HG02678 (cell line): ENCODE measurements around the gene RMI2.
"Not testable (repeated sequence)": the region's sequence is repeated elsewhere in the genome, so short reads cannot be mapped to it uniquely, and the experiment has no call there.

Source experiments
- ATAC-seq: cut with Tn5 transposase; IDR thresholded peaks from one replicate; pipeline ENCODE4 v1.9.1; 2021; ENCODE audit warnings: mild to moderate bottlenecking, moderate library complexity; ENCODE audit not compliant: unreplicated experiment

The RMI2 gene

DNA sequence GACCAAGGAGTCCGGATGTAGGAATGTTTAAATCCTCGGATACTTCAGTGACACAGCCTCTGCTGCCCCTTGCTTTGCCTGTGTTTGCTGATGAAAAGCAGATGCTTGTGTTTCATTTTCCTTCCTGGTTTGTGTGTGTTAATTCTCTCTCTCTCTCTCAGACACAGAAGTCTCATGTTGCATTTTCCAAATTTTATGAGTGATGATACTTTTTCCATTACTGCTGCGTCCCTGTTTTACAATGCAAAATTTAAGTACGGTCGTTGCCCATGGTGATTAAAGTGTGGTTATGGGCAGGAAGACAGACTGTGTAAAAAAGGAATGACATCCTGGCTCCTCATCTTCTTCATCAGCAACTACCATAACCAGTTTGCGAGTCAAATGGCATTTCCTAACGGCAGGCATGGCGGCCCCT, 5.7 kb downstream of the RMI2 start:
- ATAC-seq = no peak

DNA sequence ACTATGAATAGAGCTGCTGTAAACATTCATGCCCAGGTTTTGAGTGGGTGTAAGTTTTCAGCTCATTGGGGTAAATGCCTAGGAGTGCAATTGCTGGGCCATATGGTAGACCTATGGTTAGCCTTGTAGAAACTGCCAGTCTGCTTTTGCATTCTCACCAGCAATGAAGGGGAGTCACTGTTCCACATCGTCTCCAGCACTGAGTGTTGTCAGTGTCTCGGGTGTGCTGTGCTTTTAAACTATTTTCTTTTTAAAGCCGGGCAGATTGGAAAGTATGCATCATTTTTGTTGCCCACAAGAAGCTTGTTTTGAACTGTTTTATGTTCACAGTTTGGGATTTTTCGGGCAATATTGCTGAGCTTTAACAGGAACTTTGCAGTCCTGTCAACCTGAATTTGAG, 7.9 kb downstream of the RMI2 start:
- ATAC-seq = no peak

DNA sequence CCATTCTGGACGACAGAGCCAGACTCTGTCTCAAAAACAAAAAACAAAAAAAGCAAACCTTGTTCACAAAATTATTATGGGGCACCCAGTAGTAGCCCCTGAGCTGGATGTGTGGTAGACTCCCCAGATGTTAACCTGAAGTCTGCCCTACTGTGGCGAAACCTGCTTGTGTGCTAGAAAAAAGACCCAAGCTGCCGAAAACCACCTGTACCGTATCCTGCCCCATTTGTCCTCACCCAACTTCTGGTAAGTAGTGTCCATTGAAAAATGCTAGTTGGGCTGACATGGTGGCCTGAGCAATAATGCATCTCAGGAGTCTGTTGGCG, 9.1 kb downstream of the RMI2 start:
- peak; percentile 31 for ATAC-seq

DNA sequence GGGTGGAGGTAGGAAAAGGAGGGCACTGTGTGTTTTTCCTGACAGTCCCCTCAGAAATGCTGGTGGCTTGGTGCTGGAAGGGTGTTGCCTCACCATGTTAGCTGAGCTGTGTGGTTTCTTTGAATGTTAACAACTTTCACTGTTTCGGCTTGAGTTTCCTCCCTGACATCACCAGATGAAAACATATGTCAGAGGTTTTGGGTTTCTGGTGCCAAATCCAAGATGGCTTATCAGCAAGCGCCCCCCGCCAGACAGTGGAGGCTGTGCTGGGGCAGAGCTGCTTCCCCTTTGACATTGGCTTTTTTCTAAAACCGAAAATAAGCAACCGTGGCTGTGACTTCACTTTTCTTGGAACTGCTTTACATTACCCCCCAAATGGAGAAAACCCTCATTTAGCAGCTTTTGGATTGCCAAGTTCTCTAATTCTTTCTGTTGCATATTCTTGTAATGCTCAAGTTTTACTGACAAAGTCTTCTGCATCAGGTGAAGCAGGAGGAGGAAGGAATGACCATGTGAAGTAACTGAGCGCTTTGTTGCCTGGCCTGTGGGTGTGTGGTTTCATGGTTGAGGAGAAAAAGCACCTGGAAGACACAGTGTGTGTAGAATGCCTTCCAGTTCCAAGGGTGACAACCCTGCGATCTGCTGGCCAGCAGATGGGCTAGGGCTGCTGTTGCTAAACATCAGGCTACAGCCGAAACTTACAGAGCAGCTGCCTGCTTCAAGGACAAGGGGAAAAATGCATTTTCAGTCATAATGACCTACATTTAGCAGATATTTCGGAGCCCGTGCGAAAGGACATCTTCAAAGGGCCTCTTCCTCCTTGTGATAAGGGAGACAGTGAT, 9.7 kb downstream of the RMI2 start:
- ATAC-seq = peak; percentile 68

DNA sequence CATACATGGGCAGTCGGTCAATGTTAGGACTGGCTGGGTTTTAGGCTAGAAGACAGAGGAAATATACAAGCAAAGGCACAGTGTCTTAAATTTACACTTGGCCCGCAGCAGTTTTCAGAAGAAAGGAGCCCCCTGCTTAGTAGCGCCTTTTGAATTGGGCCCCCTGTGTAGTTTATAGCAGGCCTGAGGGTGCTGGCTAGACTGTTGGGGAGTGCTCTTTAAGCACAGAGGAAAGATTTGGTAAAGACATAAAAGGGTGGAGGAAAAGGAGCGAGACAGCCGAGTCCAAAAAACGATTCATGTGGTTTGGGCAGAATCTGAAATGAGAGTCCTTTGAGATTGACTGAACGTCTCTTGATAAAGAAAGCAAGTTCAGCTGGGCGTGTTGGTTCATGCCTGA, 10.6 kb downstream of the RMI2 start:
- no peak for ATAC-seq

DNA sequence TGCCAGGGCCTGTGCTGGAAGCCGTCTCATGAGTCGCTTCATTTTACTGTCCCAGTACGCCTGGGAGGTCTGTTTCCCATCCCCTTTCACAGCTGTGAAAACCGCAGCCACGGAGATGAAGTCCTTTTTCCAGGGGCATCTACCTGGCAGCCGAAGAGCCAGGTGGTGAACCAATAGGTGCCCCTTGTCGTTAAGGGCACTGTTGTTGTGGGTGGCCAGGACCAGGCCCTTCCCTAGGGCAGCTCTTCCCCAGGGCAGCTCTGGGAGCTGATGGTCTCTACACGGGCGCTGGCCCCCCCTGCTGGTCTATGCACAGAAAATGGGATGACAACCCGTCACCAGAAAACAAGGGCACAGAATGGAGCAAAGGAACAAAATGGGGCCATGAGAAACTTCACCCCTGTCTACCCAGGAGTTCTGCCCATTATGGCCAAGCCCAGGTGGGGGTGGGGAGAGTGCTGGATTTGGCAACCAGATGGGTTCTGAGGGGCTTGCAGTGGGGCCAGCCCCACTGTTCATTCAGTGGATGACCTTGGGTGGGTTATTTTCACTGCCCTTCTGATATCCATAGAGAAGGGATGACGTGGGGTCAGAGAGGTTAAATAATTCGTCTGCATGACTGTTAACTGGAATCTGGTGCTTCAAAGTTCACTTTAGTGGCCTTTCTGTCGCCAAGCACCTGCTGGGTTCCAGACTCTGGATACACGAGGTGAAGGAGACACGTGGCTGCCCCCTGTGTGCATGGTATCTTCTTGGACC, 11.5 kb downstream of the RMI2 start:
- no peak for ATAC-seq

DNA sequence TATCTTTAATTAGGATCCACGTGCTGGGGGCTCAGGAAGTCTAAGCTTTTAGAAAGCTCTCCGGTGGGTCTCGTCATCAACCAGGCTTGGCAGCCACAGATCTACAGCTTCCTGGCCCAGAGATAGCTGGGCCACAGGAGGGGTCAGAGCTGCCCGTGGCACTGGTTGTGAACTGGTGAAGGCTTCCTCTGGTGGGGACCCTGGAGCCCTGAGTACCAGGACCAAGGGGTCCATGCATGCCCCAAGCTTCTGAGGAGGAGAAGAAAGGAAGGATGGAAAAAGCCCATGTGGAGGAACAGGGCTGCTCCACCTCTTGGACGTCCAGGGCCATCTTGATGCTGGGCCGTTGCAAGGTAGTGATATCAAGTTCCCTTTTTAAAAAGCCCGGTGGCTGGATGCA, 13.3 kb downstream of the RMI2 start:
- no peak for ATAC-seq

DNA sequence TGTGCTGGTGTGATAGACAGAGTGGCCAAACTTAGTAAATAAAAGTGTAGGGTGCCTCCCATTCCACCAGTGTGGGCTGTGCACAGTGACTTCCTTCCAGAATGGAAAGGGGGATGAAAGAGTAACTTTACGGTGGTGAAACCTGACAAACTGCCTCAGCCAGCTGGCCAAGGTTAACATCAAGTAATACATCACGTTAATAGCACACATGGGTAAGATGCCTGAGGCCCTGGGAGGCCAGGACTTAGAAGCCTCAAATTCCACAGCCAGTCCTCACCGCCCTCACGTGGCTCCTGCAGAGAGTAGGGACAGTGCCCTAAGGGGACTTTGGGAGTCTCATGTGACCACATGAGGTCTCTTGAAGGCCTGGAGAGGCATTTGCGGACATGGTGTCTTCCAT, 14.1 kb downstream of the RMI2 start:
- no peak for ATAC-seq

DNA sequence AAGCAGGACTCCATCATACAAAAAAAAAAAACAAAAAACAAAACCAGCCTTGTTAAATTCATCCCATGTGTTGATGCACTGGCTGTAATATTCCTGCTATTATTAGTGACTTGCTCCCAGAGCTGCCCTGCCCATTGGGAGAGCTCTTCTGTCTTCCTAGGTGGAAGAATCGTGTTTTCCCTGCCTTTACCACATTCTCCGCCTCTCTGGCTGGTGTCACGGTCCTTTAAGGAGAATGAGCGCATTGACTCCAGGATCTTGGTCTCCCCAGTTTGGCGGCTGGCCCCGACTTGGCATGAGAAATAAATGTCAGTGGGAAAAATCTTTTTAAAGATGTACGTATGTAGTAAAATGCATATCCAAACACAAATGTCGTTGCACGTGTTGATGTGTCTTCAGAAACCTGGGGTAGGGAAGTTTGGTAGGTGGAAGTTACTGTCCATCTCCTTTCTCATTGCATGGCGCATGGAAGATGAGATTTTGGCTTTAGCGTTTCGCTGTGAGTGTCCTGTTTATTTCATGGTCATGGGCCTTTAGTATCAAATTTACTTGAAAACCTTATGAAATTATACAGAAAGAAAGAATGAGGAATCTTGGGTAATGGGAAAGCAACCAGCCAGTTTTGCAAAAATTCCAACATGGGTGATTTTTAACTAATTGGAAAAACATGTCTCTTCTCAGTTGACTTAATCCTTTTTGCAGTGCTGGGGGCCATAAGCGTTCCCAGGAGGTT, 15.5 kb downstream of the RMI2 start:
- no peak for ATAC-seq

DNA sequence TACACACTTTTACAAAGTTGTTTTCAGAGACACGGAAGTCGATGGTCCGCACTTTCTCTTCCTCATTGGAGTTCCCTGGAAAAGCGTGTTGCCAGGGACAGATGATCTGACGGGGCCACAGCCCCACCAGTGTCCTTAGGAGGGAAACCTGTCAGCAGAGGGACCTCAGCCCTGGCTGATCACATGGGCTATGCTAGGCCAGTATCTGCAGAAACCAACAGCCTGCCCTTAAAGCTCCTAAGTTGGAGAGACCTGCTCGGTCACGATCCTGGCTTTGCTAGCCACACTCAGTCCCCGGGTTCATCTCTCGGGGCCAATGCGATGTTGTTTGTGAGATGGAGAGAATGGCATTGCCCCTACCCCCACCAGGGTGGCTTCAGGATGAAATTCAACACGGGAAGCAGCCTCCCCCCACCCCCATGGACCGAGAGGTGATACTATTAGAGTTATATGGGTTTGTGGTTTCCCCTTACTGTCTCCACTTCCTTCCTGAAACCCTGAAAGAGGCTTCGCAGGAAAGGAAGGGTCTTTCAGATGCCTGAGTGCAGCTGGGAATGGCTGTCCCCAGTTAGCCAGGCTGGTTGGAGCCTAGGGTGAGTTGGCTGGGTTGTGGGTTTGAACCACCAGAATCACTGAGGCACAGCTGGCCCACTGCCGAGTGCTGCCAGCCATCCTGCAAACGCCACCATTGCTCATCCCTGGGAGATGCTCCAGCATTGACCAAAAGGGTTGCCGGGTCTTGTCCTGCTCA, 16.6 kb downstream of the RMI2 start:
- ATAC-seq = peak; percentile 47

DNA sequence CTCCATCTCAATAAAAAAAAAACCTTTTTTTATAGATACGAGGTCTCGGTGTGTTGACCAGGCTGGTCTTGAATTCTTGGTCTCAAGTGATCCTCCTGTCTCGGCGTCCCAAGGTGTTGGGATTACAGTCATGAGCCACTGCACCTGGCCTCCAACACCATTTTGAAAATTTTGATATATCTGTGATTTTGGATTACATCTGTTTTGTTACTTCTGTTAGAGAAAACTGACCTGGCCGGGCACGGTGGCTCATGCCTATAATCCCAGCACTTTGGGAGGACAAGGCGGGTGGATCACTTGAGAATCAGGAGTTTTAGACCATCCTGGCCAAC, 18.6 kb downstream of the RMI2 start:
- no peak for ATAC-seq

DNA sequence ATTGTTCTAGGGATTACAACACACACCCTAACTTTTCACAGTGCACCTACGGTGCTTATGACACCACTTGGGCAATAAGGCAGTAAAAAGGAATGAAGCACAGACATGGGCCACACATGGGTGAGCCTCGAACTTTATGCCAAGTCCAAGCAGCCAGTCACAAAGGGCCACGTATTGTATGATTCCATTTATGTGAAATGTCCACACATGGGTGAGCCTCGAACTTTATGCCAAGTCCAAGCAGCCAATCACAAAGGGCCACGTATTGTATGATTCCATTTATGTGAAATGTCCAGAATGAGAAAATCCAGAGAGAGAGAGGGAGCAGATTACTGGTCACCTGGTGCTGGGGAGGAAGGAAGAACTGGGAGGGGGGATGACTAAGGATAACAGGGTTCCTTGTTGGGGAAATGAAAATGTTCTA, 22.2 kb downstream of the RMI2 start:
- no peak for ATAC-seq

DNA sequence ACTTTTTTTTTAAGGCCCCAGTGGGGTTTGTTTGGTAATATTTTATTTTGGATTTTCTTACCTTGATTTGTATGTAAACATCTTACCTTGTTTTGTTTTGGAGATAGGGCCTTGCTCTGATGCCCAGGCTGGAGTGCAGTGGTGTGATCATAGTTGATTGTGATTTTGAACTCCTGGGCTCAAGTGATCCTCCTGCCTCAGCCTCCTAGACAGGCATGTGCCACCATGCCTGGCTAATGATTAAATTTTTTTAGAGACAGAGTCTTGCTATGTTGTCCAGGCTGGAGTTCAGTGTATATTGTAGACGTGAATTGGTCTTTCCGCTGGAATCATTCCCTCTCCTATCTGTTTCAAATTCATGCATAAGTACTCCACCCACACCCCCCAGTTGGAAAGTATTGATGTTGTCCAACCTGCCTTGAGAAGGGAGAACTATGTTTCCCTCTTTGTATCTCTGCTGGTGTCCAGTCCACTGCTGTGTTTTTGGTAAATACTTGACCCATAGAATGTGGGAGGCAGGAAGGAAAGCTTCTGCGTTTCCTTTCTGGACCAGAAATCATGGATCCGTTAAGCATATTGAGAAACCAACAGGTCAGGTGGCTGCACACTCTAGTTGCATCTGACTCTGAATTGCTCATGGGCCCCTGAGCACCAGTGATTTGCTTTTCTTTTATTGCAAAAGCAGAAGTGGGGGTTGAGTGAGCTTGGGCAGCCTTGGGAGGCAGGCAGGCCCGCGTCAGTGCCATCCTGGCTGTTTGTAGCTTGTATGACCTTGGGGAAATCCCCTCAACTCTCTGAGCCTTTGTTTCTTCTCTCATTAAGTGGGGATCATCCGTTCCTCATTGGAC, 25.0 kb downstream of the RMI2 start:
- no peak for ATAC-seq

DNA sequence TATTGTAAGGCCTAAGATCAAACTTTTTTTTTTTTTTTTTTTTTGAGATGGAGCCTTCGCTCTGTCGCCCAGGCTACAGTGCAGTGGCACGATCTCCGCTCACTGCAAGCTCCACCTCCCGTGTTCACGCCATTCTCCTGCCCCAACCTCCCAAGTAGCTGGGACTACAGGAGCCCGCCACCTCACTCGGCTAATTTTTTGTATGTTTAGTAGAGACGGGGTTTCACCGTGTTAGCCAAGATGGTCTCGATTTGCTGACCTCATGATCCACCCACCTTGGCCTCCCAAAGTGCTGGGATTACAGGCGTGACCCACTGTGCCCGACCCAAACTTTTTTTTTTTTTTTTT, 25.6 kb downstream of the RMI2 start:
- ATAC-seq = not testable (repeated sequence)

DNA sequence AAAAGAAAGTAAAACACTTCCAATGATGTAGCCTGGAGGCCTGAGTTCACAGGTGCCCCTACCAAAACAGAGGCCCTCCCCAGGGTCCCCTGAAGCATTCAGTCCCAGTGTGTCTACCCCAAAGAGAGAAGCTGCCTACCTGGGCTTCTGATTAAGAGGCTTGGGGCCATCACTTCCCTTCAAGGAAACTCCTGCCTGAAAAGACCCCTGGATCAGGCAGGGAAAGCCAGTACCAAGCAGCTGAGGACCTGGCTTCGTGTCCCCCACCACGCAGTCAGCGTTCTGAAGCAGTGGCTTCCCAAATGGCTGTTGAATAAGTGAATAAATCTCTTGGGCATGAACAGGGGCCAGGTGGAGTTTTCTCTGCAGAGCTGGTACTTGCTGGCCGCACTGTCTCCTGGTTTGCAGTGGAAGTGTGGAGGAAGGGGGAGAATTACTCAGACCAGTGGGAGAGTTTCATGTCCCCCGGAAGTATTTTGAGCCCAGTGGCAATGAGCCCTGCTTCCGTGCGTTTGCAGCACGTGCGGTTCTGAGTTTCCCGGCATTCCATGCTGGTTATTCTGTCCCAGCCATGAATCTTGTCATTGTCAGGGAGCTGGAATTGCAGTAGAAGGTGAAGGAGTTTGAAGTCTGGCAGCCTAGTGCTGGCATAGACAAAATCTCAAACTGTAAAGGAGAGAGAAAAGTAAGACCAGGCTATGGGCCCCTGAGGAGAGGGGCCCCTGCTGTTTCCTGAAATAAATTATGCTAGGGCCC, 27.0 kb downstream of the RMI2 start:
- ATAC-seq = no peak

DNA sequence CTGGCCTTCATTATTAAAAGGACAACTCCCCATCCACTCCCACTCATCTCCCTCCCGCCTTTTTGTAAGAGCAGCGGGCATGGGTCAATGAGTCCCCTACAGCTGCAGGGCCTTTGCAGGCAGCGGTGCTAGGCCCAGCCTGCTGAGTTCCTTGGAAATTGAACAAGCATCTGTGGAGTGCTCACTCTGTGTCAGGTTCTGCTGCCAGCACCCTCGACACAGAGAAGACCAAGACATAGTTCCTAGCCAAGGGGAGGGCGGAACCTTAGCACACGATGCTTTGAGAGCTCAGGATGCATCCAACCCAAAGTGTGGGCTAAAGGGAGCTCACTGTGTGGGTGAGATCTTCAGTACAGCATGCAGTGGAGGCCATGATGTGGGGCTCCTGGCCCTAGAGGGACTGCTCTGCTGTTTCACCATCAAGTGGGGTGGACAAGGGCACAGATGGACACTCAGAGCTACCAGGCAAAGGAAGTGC, 27.6 kb downstream of the RMI2 start:
- no peak for ATAC-seq

DNA sequence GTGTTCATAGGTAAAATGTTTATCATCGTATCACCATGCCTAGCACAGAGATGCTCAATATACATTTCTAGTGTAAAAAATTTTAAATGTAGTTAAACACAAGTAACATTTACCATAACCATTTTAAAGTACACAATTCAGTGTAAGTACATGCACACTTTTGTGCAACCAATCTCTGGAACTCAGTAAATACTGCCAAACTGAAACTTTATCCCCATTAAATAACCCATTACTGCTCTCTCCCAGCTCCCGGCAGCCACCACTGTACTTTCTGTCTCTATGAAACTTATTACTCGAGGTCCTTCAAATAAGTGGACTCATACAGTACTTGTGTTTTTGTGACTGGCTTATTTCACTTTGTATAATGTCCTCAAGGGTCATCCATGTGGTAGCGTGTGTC, 29.0 kb downstream of the RMI2 start:
- ATAC-seq = no peak

DNA sequence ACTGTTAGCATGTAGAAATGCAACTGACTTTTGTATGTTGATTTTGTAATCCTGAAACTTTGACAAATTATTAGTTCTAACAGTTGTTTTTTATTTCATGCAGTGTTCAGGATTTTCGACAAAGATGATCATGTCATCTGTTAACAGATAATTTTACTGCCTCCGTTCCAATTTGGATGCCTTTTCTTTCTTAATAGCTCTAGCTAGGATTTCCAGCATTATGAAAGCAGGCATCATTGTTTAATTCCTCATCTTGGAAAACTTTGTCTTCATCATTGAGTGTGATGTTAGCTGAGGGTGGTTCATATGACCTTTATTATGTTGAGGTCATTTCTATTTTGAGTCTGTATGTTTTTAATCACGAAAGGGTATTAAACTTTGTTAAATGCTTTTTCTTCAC, 31.9 kb downstream of the RMI2 start:
- no peak for ATAC-seq

DNA sequence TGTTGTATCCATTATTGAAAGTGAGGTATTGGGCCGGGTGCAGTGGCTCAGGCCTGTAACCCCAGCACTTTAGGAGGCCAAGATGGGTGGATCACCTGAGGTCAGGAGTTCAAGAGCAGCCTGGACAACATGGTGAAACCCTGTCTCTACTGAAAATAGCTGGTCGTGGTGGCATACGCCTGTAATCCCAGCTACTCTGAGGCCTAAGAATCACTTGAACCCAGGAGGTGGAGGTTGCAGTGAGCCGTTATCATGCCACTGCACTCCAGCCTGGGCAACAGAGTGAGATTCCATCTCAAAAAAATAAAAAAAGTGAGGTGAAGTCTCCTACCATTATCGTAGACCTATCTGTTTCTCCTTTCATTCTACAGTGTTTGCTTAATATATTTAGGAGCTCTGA, 33.7 kb downstream of the RMI2 start:
- not testable (repeated sequence) for ATAC-seq

DNA sequence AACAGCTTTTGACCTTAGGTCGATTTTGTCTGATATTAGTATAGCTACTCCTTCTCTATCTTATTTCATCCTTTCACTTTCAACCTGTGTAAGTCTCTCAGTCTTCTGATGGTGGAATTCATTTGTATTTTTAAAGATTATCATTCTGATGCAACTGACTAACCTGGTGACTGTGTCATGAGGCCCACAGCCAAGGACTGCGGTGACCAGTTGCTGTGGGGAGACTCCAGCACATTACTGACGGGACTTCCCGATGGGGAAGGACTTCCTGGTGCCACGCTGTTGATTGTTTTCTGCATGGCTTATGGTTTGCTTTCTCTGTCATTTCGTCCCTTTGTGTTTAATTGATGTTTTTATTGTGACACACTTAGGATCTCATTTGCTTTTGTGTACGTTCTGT, 34.2 kb downstream of the RMI2 start:
- ATAC-seq = peak; percentile 72
